ENCODE data around the gene ARL13B.
A peak's percentile ranks its signal among the peaks of the same experiment; 100 is the strongest.
"Not testable (repeated sequence)": the region's sequence is repeated elsewhere in the genome, so short reads cannot be mapped to it uniquely, and the experiment has no call there.

ARL13B gene

DNA sequence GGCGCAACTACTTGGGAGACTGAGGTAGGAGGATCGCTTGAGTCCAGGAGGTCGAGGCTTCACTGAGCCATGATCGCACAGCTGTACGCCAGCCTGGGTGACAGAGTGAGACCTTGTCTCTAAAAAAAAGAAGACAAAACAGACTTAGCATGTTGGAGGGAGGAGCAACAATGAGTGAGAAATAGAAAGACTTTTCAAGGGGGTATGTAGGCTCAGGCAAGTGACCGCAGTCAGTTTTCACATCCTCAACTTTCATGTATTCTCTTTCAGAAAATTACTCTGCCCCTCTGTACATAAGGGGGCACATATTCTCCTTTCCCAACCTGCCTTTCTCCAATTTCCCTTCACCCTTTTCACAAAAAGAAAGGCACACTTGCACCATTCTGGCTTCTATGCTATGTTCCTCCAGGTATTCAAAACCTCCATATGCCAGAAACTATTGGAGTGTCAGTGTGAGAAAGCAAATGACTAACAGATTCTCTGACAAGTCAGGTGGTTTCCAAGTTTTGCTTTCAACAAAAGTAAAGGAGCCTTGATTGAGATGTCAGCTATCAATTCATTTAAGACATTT lies 90.5 kb downstream of the ARL13B start:
- Histone ChIP-seq H3K4me3 (ENCODE audit: low read length) (no peak overlapping the region), H3K4me1 (ENCODE audit: low read length) (peaks cover 20% of the 10 kb centered on the region), H4K20me1 (ENCODE audit: insufficient read depth, low read length) (no peaks in the 10 kb centered on the region), H3K9me3 (replicated peaks; ENCODE audit: insufficient read depth, low read length) (no peaks in the 10 kb centered on the region), H3K36me3 (replicated peaks; ENCODE audit: insufficient read depth, low read length) (0 out of 2 replicates have a peak, but pooled peaks cover 2% of the 10 kb centered on the region), H3K9ac (ENCODE audit: low read length) (no peak overlapping the region), H3K27ac (ENCODE audit: low read length) (peak overlapping the region; percentile 38; the same call in 1 of the 2 replicates), H2AFZ (ENCODE audit: low read length) (no peak overlapping the region), H3F3A (ENCODE audit: insufficient read depth, low read length) (peaks cover 12% of the 10 kb centered on the region), H3K27me3 (replicated peaks; ENCODE audit: insufficient read depth, low read length) (no peaks in the 10 kb centered on the region), H3K9me2 (replicated peaks; ENCODE audit: insufficient read depth, low read length) (no peaks in the 10 kb centered on the region), H3K79me2 (ENCODE audit: low read length) (peaks cover 9% of the 10 kb centered on the region; the same call in 1 of the 2 replicates), H3K4me2 (ENCODE audit: low read depth, low read length) (peak overlapping the region; percentile 42; the same call in 1 of the 2 replicates)
- TF ChIP-seq, protein P1, sequence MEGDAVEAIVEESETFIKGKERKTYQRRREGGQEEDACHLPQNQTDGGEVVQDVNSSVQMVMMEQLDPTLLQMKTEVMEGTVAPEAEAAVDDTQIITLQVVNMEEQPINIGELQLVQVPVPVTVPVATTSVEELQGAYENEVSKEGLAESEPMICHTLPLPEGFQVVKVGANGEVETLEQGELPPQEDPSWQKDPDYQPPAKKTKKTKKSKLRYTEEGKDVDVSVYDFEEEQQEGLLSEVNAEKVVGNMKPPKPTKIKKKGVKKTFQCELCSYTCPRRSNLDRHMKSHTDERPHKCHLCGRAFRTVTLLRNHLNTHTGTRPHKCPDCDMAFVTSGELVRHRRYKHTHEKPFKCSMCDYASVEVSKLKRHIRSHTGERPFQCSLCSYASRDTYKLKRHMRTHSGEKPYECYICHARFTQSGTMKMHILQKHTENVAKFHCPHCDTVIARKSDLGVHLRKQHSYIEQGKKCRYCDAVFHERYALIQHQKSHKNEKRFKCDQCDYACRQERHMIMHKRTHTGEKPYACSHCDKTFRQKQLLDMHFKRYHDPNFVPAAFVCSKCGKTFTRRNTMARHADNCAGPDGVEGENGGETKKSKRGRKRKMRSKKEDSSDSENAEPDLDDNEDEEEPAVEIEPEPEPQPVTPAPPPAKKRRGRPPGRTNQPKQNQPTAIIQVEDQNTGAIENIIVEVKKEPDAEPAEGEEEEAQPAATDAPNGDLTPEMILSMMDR (IDR thresholded peaks at IDR 0.05; ENCODE audit: low read length), result no peak
- TF ChIP-seq EZH2phosphoT487 (IDR thresholded peaks at IDR 0.05; ENCODE audit: low read length), result no peak
- no peak for TF ChIP-seq EZH2 (optimal IDR thresholded peaks at IDR 0.05; ENCODE audit: low read depth, low read length)
- DNase-seq, result peak; percentile 46

DNA sequence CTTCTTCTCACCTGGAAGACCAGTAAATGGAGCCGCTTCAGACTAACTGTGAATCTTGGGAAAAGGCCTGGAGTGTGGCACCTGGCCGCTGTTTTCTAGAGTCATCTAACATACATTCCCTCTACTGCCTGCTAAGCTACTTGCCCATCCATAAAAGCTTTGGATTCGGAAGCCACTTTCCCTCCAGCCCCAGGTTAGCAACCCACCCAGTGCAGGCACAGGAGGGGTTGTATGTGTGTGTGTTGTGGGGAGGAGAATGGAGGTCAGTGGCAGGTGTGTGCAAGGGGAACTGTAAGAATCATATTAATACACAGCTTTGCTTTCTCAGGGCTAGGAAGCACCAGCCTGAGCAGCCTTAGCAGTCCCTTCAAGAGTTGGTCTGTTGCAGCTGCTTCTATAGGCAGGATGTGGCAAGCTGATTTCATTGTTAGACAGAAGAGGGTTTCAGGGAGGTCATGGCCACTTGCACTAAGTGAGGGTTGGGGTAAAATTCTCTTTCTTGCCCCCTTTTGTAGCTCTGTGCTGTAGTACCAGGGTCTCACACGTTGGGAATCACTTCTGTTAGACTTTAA lies 91.8 kb downstream of the ARL13B start:
- Histone ChIP-seq H3K9ac (ENCODE audit: low read length) (no peak overlapping the region), H3K9me3 (replicated peaks; ENCODE audit: insufficient read depth, low read length) (no peaks in the 10 kb centered on the region), H4K20me1 (ENCODE audit: insufficient read depth, low read length) (no peaks in the 10 kb centered on the region), H3K27me3 (replicated peaks; ENCODE audit: insufficient read depth, low read length) (no peaks in the 10 kb centered on the region), H3K36me3 (replicated peaks; ENCODE audit: insufficient read depth, low read length) (no peaks in the 10 kb centered on the region), H3K4me3 (ENCODE audit: low read length) (no peak overlapping the region), H3K27ac (ENCODE audit: low read length) (no peak overlapping the region), H3K4me1 (ENCODE audit: low read length) (peaks cover 20% of the 10 kb centered on the region), H3K9me2 (replicated peaks; ENCODE audit: insufficient read depth, low read length) (no peaks in the 10 kb centered on the region), H3K79me2 (ENCODE audit: low read length) (0 out of 2 replicates have a peak, but pooled peaks cover 9% of the 10 kb centered on the region), H2AFZ (ENCODE audit: low read length) (no peak overlapping the region), H3F3A (ENCODE audit: insufficient read depth, low read length) (peaks cover 12% of the 10 kb centered on the region), H3K4me2 (ENCODE audit: low read depth, low read length) (no peak overlapping the region)
- no peak for TF ChIP-seq EZH2phosphoT487 (IDR thresholded peaks at IDR 0.05; ENCODE audit: low read length)
- DNase-seq, result peak; percentile 47

DNA sequence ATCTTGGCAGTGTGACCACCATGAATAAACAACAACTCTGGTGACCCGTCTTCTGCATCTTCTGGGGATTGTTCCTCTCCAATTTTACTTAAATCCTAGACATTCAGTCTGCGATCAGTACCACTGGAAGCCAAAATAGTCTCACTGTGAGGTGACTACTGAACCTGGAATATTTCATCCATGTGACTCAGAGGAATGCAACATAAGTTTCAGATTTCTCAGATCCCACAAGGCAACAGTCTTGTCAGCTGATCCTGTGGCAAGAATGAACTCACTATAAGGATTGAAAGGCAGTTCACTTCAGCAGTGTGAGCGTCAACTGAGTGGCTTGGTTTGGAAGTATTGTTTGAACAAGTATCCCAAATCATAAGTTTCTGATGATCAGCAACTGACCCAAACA lies 96.1 kb downstream of the ARL13B start:
- Histone ChIP-seq H3K27me3 (replicated peaks; ENCODE audit: insufficient read depth, low read length) (no peaks in the 10 kb centered on the region), H3K4me2 (ENCODE audit: low read depth, low read length) (no peak overlapping the region), H3K79me2 (ENCODE audit: low read length) (0 out of 2 replicates have a peak, but pooled peaks cover 4% of the 10 kb centered on the region), H3K9ac (ENCODE audit: low read length) (no peak overlapping the region), H3K9me3 (replicated peaks; ENCODE audit: insufficient read depth, low read length) (no peaks in the 10 kb centered on the region), H3K36me3 (replicated peaks; ENCODE audit: insufficient read depth, low read length) (no peaks in the 10 kb centered on the region), H2AFZ (ENCODE audit: low read length) (no peak overlapping the region), H3K27ac (ENCODE audit: low read length) (no peak overlapping the region), H3K9me2 (replicated peaks; ENCODE audit: insufficient read depth, low read length) (no peaks in the 10 kb centered on the region), H3K4me1 (ENCODE audit: low read length) (peaks cover 1% of the 10 kb centered on the region; the same call in 1 of the 2 replicates), H4K20me1 (ENCODE audit: insufficient read depth, low read length) (no peaks in the 10 kb centered on the region), H3F3A (ENCODE audit: insufficient read depth, low read length) (no peaks in the 10 kb centered on the region), H3K4me3 (ENCODE audit: low read length) (no peak overlapping the region)
- TF ChIP-seq EZH2phosphoT487 (IDR thresholded peaks at IDR 0.05; ENCODE audit: low read length), result no peak
- TF ChIP-seq, protein P1 (IDR thresholded peaks at IDR 0.05; ENCODE audit: low read length), result no peak
- no peak for TF ChIP-seq EZH2 (optimal IDR thresholded peaks at IDR 0.05; ENCODE audit: low read depth, low read length)
- DNase-seq, result no peak

DNA sequence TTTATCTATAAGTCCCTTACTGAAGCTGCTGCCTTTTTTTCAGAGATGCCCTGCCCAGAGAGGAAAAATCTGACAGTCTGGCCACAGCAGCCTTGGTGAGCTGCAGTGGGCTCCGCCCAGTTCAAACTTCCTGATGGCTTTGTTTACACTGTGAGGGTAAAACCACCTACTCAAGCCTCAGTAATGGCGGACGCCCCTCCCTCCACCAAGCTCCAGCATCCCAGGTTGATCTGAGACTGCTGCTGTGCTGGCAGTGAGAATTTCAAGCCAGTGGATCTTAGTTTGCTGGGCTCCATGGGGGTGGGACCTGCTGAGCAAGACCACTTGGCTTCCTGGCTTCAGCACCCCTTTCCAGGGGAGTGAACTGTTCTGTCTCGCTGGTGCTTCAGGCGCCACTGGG lies 100.6 kb downstream of the ARL13B start:
- H4K20me1 ChIP-seq (ENCODE audit: insufficient read depth, low read length); H3F3A ChIP-seq (ENCODE audit: insufficient read depth, low read length); H3K9me3 ChIP-seq (replicated peaks; ENCODE audit: insufficient read depth, low read length); H3K4me3 ChIP-seq (ENCODE audit: low read length); H3K79me2 ChIP-seq (ENCODE audit: low read length); H2AFZ ChIP-seq (ENCODE audit: low read length); H3K4me2 ChIP-seq (ENCODE audit: low read depth, low read length); H3K9me2 ChIP-seq (replicated peaks; ENCODE audit: insufficient read depth, low read length); H3K9ac ChIP-seq (ENCODE audit: low read length); H3K4me1 ChIP-seq (ENCODE audit: low read length); H3K27ac ChIP-seq (ENCODE audit: low read length); H3K27me3 ChIP-seq (replicated peaks; ENCODE audit: insufficient read depth, low read length); H3K36me3 ChIP-seq (replicated peaks; ENCODE audit: insufficient read depth, low read length); DNase-seq: not testable (repeated sequence)
